GM19043 (cell line): ENCODE results near the gene OR8J1.
"Not testable (repeated sequence)": the region's sequence is repeated elsewhere in the genome, so short reads cannot be mapped to it uniquely, and the experiment has no call there.

Experiments used
- ATAC-seq: cut with Tn5 transposase; IDR thresholded peaks from one replicate; pipeline ENCODE4 v1.9.1; 2021; ENCODE audit warnings: low read depth; ENCODE audit not compliant: unreplicated experiment

OR8J1 gene, protein sequence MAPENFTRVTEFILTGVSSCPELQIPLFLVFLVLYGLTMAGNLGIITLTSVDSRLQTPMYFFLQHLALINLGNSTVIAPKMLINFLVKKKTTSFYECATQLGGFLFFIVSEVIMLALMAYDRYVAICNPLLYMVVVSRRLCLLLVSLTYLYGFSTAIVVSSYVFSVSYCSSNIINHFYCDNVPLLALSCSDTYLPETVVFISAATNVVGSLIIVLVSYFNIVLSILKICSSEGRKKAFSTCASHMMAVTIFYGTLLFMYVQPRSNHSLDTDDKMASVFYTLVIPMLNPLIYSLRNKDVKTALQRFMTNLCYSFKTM

DNA sequence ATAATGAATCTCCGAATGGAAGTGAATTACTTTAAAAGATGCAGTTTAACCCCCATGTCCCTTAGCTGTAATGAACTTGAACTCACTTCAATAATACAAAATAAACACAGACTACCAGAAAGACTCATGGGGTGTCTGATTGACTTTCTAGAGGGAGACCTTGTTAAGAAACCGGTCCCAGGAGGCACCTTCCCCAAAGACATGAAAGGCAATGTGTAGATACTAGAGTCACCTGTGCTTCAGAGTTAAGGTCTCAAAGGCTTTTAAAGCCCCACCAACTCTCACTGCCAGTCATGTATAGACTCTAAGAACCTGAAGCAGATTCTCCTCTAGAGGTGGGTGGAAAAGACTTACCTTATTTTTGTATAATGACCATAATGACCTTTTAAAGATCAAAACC is at the start of gene OR8J1:
Gene OR8J1 (plus strand): TSS at position 301 of the 400 bp plus-strand sequence. CDS start 5,956 bp downstream, outside the sequence.
- no peak for ATAC-seq

DNA sequence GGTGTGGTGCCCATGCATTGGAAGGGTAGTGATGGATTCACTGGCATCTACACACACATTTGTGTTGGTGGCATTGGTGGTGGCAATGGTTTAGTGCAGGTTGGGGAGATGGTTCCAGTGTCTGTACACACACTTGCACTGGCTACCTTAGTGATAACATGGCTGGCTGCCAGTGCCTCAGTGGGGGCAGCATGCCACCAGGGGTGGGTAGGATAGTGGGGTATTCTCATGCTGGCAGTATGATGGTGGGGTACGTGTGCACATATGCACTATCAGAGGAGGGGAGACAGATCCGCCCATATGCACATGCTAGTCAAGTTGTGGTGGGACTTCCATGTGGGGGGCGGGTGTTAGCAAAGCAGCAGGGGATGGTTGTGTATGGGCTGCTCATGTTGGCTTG is 46.3 kb upstream of the OR8J1 start:
- no peak for ATAC-seq

DNA sequence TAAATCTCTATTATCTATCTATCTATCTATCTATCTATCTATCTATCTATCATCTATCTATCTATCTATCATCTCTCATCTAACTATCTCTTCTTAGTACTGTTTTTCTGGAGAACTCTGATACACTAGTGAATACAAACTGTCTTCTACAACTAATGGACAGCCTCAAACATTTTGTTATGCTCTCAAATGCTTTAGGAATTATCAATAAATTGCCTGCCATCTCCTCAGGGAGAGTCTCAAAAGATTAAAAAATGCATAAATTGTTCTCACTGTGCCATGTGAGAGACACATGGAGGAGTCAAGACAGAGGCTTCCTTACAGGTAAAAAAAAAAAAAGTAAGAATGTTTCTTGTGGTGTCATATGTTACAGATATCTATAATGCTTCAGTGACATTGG is 39.2 kb upstream of the OR8J1 start, which contains the start of gene OR8K3:
Gene OR8K3 (plus strand): TSS at position 301 of the 400 bp plus-strand sequence. CDS start 3,163 bp downstream, outside the sequence.
- no peak for ATAC-seq

DNA sequence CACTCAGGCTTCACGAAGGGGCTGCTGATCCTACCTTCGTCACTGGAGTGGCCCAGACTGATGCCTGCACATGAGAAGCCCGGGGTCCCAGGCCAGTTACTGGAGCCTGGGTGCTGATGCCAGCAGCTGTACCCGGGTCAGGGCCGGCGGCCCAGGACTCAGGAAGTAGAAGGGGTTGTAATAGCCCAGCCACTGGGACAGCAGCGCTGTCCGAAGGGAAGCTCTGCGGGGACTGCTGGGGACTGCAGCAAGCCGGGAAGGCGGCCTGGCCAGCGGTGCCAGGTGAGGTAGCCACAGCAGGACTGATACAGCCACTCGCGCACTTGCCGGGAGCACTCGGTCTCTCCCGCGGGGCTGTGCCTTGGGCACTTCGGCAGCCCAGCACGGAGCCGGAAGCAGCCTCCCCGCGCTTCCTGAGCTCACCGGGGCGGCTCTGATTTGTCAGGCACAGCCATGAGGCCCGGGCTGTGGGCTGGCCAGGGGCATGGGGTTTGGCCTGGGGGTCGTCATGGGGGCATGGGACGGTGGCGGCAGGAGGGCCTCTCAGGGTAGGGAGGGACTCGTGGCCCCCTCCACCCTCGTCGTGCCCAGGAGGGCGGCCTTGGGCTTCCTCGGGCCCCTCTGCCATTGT is 22.1 kb upstream of the OR8J1 start:
- no peak for ATAC-seq

DNA sequence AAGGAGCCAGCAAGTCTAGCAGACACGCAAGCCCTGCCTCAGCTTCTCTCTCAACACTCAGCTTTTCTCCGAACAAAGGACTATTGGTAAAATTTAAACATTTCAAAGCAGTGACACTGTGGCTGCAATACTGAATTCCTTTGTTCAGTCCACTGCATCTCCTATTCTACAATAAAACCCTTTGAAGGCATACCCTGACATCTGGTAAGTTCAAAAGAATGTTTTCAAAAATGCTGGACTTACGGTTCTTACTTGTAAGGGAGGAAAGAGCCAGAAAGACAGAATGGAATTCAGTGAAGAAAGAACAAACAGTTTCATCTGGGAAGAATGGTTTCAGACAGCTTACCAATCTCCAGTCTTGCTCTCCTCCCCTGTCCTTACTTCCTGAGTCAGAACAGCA is 20.9 kb upstream of the OR8J1 start:
- ATAC-seq: no peak

DNA sequence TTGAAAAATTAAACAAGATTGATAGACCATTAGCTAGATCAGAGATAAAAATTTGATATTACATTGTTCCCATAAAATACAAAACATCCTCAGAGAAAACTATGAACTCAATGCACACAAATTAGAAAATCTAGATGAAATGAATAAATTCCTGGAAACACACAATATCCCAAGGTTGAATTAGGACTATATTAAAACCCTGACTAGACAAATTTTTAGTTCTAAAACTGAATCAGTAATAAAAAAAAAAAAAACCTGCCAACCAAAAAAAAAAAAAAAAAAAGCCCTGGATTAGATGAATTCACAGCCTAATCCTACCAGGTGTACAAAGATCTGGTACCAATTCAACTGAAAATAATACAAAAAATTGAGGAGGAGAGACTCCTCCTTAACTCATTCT is 13.8 kb upstream of the OR8J1 start:
- ATAC-seq: no peak

DNA sequence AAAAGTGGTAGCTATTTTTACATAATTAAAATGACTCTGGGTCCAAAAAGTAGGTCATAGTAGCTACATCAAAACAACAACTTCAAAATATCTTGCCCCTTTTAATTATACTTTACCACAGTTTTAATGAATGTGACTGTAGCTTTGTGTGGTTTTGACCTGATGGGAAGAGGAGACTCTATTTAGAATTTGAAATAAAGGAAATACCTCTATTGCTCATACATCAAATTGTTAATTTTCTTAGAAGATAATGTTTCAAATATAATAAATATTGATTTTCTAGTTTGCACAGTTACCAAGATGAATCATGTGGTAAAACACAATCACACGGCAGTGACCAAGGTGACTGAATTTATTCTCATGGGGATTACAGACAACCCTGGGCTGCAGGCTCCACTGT is 8.4 kb upstream of the OR8J1 start, which contains the start of gene OR8K1:
Gene OR8K1 (plus strand): TSS at position 301 of the 400 bp plus-strand sequence. CDS start 0 bp downstream, at position 301.
- ATAC-seq: no peak

DNA sequence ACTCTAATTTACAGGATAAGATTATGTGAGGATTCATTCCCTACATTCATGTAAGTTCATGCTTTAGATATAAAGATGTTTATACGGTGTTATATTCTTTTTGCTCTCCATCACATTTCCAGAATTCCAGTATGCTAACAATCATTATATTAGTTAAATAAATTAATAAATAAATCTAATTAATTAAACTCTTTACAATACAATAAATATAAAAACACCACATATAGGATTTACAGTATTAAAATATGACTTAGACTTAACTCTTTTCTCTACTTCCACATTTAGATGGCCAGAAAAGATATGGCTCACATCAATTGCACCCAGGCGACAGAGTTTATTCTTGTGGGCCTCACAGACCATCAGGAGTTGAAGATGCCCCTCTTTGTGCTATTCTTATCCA is 21.2 kb downstream of the OR8J1 start, which contains the start of gene OR8U1:
Gene OR8U1 (plus strand): TSS at position 301 of the 400 bp plus-strand sequence. CDS start 0 bp downstream, at position 301.
- no peak for ATAC-seq

DNA sequence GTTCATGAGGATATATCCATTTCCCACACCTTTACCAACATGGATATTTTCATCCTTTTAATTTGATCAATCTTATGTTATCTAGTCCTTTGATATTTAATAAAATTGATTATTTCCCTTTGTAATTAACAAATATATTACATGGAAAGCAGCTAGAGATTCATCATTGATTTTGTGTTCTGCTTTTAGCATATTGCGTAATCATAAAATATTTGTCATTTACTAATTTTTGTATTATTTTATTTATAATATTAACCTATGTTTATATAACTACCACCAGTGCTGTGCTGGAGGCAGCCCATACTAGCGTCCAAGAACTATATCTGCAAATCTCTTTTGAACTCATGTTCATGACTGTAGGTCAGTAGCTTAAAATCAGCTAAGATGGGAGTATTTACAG is 26.0 kb downstream of the OR8J1 start:
- no peak for ATAC-seq

DNA sequence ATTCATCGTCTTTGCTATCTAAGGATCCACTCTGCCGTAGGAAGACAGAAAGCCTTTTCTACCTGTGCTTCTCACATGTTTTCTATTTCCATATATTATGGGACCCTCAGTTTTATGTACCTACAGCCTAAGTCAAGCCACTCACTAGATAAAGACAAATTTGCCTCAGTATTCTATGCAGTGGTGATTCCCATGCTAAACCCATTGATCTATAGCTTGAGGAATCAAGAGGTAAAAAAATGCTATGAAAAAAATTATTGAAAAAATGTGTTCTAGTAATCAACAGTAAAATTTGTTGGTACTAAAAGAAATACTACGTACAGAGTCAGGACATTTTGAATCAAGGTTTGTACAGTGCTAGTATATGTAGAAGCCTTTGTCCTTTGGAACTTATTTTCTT is 40.3 kb downstream of the OR8J1 start:
- ATAC-seq: no peak

DNA sequence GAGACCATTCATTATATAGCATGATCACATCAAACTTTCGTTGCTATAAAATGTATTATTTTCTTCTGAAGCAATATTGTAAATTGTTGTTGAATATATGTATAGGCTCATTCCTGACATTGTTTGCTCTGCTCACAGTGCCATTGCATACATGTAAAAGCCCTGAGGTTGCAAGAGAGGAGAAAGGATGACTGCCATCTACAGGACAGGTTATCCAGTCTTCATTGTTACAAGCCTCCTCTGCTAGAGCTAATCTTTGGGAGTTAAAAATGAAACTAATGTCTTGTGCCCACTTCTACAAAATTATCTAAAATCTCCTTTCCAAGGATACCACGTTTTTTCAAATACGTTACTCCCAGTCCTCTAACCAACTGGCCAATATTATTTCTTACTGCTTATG is 42.0 kb downstream of the OR8J1 start:
- ATAC-seq: no peak

DNA sequence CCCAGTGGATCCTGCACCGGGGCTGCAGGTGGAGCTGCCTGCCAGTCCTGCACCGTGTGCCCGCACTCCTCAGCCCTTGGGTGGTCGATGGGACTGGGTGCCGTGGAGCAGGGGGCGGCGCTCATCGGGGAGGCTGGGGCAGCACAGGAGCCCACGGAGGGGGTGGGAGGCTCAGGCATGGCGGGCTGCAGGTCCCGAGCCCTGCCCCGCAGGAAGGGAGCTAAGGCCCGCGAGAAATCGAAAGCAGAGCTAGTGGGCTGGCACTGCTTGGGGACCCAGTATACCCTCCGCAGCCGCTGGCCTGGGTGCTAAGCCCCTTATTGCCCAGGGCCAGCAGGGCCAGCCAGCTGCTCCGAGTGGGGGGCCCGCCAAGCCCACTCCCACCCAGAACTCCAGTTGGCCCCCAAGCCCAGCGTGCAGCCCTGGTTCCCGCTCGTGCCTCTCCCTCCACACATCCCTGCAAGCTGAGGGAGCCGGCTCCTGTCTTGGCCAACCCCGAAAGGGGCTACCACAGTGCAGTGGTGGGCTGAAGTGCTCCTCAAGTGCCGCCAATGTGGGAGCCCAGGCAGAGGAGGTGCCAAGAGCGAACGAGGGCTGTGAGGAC is 47.9 kb downstream of the OR8J1 start:
- ATAC-seq: not testable (repeated sequence)

DNA sequence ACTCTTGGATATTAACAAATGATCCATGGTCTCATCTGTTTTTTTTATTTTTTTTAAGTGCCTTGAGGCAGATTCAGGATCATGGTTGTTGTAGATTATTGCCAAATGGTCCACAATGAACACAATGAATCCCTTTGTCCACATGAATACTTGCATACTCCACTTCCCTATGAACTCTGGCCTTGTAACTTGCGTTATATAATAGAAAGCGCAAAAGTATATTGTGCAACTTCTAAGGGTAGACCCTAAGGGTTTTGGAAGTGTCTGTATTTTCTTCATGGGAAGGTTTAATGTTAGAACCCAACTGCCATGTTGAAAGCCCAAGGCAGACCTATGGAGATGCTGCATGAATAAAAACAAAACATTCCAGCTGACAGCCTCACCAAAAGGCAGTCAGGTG is 50.3 kb downstream of the OR8J1 start:
- no peak for ATAC-seq

DNA sequence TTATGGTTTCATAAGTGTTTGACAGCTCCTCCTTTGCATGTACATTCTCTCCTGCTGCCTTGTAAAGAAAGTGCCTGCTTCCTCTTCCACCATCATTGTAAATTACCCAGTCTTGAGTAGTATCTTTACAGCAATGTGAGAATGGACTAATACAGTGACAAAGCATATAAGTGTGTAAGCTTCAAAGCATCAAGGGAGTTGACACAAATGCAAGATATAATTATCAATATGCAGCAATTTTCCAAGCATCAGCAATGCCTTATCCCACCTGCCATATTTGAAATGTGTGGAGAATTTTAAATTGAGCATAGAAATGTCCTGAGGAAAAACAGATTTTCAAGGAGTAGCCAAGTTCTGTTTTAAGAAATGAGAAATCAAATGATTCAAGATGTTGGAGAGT is 56.7 kb downstream of the OR8J1 start:
- ATAC-seq: no peak
